ENCODE data around the gene PLA2G5.
"Not testable (repeated sequence)": the region's sequence is repeated elsewhere in the genome, so short reads cannot be mapped to it uniquely, and the experiment has no call there.

Gene PLA2G5

GRCh38 chr1:20069874-20070273 is at the start of gene PLA2G5:
Gene PLA2G5 (plus strand): TSS chr1:20070194. CDS start chr1:20084831, 14,637 bp downstream.
- DNase-seq: peak; percentile 67

GRCh38 chr1:20028125-20028524 is 41.9 kb upstream of the PLA2G5 start:
- no peak for DNase-seq

- no peak for DNase-seq
Measured at GRCh38 chr1:20028726-20029125, 41.3 kb upstream of the PLA2G5 start.

- DNase-seq: no peak
Measured at GRCh38 chr1:20029178-20029912, 40.6 kb upstream of the PLA2G5 start.

GRCh38 chr1:20030436-20031151 is 39.4 kb upstream of the PLA2G5 start:
- not testable (repeated sequence) for DNase-seq

GRCh38 chr1:20031161-20031560 is 38.8 kb upstream of the PLA2G5 start:
- no peak for DNase-seq

GRCh38 chr1:20031836-20032235 is 38.2 kb upstream of the PLA2G5 start:
- DNase-seq: no peak

GRCh38 chr1:20032425-20032824 is 37.6 kb upstream of the PLA2G5 start:
- no peak for DNase-seq

- no peak for DNase-seq
Measured at GRCh38 chr1:20033420-20033819, 36.6 kb upstream of the PLA2G5 start.

- no peak for DNase-seq
Measured at GRCh38 chr1:20035114-20035513, 34.9 kb upstream of the PLA2G5 start.

GRCh38 chr1:20037877-20038276 is 32.1 kb upstream of the PLA2G5 start:
- no peak for DNase-seq

- DNase-seq: no peak
Measured at GRCh38 chr1:20047096-20047495, 22.9 kb upstream of the PLA2G5 start.

GRCh38 chr1:20048563-20048962 is 21.4 kb upstream of the PLA2G5 start:
- no peak for DNase-seq

GRCh38 chr1:20049056-20049798 is 20.8 kb upstream of the PLA2G5 start:
- DNase-seq: not testable (repeated sequence)

- DNase-seq: no peak
Measured at GRCh38 chr1:20051218-20051829, 18.7 kb upstream of the PLA2G5 start.

- no peak for DNase-seq
Measured at GRCh38 chr1:20052386-20052785, 17.6 kb upstream of the PLA2G5 start.

- DNase-seq: no peak
Measured at GRCh38 chr1:20057886-20058420, 12.0 kb upstream of the PLA2G5 start.

- peak; percentile 95 for DNase-seq
Measured at GRCh38 chr1:20058531-20058930, 11.5 kb upstream of the PLA2G5 start.

- no peak for DNase-seq
Measured at GRCh38 chr1:20059847-20060246, 10.1 kb upstream of the PLA2G5 start.

- not testable (repeated sequence) for DNase-seq
Measured at GRCh38 chr1:20060791-20061190, 9.2 kb upstream of the PLA2G5 start.

GRCh38 chr1:20061866-20062265 is 8.1 kb upstream of the PLA2G5 start:
- no peak for DNase-seq

GRCh38 chr1:20063861-20064292 is 6.1 kb upstream of the PLA2G5 start:
- DNase-seq: peak; percentile 98

- DNase-seq: no peak
Measured at GRCh38 chr1:20068722-20069121, 1.3 kb upstream of the PLA2G5 start.
